Epithelial cell of esophagus (primary cell): ENCODE results near the gene NUDCD3.
A peak's percentile ranks its signal among the peaks of the same experiment; 100 is the strongest.

Experiments used
- DNase-seq: peaks from one replicate; pipeline ENCODE4 v3.0.0; 2010; ENCODE audit warnings: low read depth
- H3K4me3 ChIP-seq: 2 replicates; pipeline ENCODE4 v1.5.1; 2011; ENCODE audit warnings: mild to moderate bottlenecking, low read length, control low read depth
- TF ChIP-seq, protein P1 (sequence below): IDR thresholded peaks from 2 replicates; pipeline ENCODE4 v1.5.1; 2011; ENCODE audit warnings: low read depth, mild to moderate bottlenecking, low read length, control low read depth, inconsistent platforms; ENCODE audit not compliant: insufficient read depth; ENCODE audit errors: missing control alignments

NUDCD3 gene

DNA sequence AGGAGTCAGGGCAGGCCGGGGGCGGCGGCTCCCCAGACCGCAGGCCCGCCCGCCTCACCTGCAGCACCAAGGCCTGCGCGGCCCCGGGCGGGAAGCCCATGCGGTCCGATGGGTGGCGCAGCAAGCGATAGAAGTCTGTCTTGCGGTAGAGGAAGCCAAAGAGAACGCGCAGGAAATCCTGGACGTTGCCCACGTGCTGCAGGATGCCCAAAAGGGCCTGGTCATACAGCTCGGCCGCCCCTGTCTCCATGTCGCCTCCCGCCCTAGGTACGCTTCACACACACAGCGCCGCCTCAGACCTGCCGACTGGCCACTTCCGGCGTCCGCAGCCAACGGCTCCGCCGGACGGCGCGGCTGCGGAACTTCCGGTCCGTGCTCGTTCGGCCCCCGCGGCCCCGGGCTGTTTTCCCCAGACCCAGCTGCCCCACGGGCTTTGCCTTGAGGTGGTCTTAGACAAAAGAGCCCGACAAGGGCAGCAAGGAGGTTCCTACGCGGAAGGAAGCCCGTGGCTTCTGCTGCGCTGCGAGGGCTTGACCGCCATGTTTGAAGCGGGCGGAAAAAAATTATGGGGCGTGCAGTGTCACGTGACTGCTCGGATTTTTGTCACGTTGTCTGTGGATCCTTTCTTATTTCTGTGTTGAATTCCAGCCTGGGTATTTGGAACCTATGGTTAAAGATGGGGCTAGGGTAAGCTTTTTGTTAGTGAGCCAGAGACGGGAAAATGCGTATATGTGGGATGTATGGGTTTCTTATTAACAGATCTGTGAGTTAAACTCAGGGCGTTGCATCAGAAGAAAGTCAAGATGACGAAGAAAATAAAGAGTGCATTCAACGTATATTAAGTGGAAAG is at the start of gene NUDCD3:
Gene NUDCD3, minus strand, starts transcription at position 308 of the 850 bp plus-strand sequence. Its CDS starts 58 bp downstream, at position 250.
- peak; percentile 85 for DNase-seq
- TF ChIP-seq, protein P1, sequence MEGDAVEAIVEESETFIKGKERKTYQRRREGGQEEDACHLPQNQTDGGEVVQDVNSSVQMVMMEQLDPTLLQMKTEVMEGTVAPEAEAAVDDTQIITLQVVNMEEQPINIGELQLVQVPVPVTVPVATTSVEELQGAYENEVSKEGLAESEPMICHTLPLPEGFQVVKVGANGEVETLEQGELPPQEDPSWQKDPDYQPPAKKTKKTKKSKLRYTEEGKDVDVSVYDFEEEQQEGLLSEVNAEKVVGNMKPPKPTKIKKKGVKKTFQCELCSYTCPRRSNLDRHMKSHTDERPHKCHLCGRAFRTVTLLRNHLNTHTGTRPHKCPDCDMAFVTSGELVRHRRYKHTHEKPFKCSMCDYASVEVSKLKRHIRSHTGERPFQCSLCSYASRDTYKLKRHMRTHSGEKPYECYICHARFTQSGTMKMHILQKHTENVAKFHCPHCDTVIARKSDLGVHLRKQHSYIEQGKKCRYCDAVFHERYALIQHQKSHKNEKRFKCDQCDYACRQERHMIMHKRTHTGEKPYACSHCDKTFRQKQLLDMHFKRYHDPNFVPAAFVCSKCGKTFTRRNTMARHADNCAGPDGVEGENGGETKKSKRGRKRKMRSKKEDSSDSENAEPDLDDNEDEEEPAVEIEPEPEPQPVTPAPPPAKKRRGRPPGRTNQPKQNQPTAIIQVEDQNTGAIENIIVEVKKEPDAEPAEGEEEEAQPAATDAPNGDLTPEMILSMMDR = peak; percentile 20
- peak within 1 kb of the TSS; percentile 80 for H3K4me3 ChIP-seq

DNA sequence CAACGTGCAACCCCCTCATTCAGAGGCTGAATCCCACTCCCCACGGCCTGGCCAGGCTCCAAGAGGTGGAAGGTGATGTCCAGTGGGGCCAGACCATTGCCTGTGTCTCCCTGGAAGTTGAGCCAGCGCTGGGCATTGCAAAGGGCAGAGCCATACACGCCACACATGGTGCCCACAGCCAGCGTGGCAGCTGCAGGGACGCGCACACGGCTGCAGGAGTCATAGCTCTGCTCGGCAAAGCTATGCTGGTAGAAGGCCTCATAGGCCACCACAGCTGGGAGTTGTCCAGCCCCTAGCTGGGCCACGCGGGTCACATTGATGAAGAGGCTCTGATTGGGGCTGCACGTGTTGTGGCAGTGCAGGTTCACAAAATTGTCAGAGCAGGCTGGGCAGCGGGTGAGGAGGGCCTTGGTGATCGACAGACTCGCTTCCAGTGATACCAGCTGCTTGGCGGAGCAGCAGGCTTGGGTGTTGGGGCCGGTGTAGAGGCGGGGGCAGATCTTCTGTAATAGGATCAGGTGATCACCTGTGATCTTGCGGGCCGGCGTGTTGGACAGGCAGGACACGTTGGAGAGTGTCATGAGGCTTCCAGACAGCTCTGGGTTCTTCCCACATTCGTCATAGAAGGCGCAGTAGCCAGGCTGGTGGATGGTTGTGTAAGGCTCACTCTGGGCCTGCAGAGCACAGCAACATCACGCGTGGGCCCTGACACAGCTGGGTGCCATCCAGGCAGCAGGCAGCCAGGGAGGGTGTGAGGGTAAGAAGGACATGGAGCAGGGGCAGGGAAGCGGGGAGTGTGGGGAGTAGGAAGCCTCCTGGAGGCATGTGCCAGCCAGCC is 49.4 kb upstream of the NUDCD3 start:
- DNase-seq = no peak
- TF ChIP-seq, protein P1 = no peak
- no peak overlapping the region for H3K4me3 ChIP-seq

DNA sequence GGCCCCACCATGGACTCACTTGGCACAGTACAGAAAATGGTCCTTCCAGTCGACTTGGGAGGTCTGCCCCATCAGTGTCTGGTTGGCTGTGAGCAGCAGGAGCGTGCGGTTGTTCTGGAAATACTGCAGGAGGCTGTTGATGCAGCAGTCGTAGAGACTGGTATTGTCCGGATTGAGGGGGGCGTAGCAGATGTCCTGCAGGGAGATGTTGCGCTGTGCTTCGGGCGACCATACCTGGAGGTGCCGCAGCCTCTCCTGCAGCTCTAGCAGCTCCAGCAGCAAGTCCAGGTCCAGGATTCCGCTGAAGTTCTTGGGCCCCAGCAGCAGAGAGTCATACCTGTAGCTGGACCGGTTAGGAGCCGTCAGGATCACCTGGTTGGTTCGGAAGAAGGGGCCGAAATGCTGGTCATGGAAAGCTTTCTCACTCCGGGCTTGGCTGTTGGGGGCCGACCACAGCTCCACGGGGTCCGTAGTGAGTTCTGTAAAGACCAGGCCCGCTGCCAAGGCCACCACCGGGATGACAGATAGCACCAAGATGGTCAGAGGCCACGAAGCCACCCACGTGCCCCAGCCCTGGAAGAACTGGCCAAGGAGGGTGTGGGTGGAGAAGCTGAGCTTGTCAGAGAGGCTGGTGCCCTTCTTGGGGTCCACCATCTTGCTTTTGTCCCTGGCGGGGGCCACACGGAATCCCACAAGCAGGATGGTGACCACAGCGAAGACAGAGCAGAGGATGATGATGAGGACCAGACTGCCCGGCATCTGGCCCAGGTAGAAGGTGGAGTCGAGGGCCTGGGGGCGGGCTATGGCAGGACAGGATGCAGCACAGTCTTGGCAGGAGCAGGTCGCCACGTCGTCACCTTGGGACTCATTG is 48.6 kb upstream of the NUDCD3 start:
- no peak for DNase-seq
- TF ChIP-seq, protein P1 = no peak
- H3K4me3 ChIP-seq = no peak overlapping the region

DNA sequence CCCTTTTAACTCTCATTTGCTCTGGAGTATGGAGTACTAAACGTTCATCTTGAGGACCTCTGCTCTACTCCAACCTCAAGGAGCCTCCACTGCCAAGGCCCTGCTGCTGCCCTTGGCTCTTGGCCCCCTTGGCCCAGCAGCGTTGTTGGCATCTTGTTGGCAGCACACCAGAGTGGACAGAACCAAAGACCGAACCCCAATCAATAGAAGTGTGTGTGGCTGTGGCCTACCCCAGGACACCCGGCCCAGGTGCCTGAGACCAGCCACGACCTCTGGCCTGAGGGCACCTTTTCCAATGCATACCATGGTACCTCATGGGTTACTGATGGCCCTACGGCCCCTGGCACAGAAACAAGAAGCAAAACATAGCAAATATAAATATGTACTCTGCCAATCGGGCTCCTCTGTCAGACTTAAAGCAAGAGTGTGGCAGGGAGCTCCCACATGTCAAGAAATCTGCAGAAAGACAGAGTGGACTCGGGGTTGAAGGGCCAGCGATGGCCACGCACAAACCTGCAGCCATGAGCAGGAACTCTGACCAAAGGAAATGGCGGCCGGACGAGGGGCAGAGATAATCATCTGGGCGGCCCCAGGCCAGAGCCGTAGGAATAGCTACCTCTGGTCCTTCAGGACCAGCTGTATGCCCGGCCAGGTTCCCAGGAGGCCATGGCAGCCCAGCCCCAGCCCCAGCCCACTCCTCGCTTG is 47.8 kb upstream of the NUDCD3 start:
- TF ChIP-seq, protein P1 = no peak
- no peak overlapping the region for H3K4me3 ChIP-seq
- DNase-seq = no peak

- TF ChIP-seq, protein P1 = no peak
- no peak for DNase-seq
- no peak overlapping the region for H3K4me3 ChIP-seq
Observed at GRCh38 chr7:44537442-44537841, 47.0 kb upstream of the NUDCD3 start.

DNA sequence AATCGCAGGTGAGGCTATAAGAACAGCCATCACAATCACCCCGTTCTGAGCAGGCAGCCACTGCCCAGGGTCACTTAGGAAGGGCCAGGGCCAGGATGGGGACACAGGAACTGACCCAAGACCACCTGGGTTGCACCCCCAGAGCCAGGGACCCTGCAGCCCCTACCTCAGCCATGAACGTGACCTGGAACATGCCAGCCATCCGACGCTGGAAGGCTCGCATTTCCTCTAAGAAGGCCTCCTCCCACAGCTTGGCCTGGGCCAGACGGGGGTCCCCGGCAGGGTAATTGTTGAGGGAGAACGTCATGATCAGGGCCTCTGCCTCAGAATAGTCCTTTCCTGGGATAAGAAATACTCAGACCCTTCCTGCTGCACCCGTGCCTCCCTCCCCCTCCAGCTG is 45.6 kb upstream of the NUDCD3 start:
- DNase-seq = no peak
- no peak overlapping the region for H3K4me3 ChIP-seq
- TF ChIP-seq, protein P1 = no peak
